SU-DHL-6 (cell line): ENCODE results near the gene RNF150.

ENCODE experiments used
- CTCF ChIP-seq: fragments of 200-600 bp; sonication (generic); IDR thresholded peaks from one replicate; pipeline ENCODE4 v1.5.1; 2017; ENCODE audit warnings: antibody characterized with exemption, mild to moderate bottlenecking, low read length, moderate library complexity; ENCODE audit not compliant: insufficient read depth, poor library complexity, severe bottlenecking
- EZH2phosphoT487 ChIP-seq: fragments of 200-600 bp; sonication (generic), shearing (Covaris generic); conservative IDR thresholded peaks from 2 replicates; pipeline ENCODE4 v1.6.1; 2018; ENCODE audit warnings: mild to moderate bottlenecking, antibody characterized with exemption, low read length, moderate library complexity, mixed read lengths

DNA sequence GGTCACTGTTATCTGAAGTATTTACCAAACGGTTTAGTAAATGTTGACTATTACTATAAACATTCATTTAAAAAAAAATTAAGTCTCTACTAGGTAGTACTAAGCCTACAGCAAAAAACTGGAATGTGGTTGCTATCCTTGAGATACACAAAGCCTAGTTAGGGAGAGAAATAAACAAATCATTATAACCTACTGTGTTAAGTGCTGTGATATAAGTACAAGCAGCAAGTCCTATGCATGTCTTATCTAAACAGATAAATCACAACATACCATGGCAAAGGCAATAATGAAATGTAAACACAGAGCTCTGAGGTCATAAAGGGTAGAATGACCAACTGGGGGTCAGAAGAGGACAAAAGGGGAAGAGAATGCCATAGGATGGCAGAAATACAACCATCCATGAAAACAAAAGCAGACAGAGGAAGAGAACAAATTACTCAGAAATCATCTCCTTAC is 92.2 kb downstream of the RNF150 start:
- TF ChIP-seq CTCF (no peak), EZH2phosphoT487 (no peak)
